HEK293 (cell line): Measurements from ENCODE around the gene ARPIN.

Source experiments
- CTCF ChIA-PET: fragments of 350-600 bp; formaldehyde crosslinking; extraction: SDS; loops from one replicate; lab custom pipeline; 2021; ENCODE audit warnings: antibody characterized with exemption; lab: Yijun Ruan, JAX
- POLR2A ChIA-PET: fragments of 300-600 bp; formaldehyde crosslinking; extraction: SDS; loops from one replicate; lab custom pipeline; 2020; ENCODE audit warnings: antibody characterized with exemption, inconsistent platforms; lab: Yijun Ruan, JAX
- H3K27ac ChIP-seq: fragments of 200-500 bp; sonication (Bioruptor generic); 2 replicates; pipeline ENCODE4 v1.5.1; 2014; ENCODE audit warnings: low read depth, low read length, control low read depth, inconsistent platforms; ENCODE audit errors: extremely low read depth
- H3K36me3 ChIP-seq, 2 experiments: fragments of 200-500 bp in 1 of 2; sonication (Bioruptor generic) in 1 of 2; 1 replicate in 1 of 2; 2 replicates in 1 of 2; pipeline ENCODE4 v1.5.1; 2014 to 2017; ENCODE audit warnings: inconsistent platforms in 2 of 2, low read length in 2 of 2; ENCODE audit not compliant: control insufficient read depth in 2 of 2, insufficient read depth in 1 of 2
- H3K4me1 ChIP-seq: fragments of 200-500 bp; sonication (Bioruptor generic); 2 replicates; pipeline ENCODE4 v1.5.1; 2014; ENCODE audit warnings: mild to moderate bottlenecking, low read length, inconsistent platforms; ENCODE audit not compliant: control insufficient read depth, insufficient read depth
- H3K4me3 ChIP-seq: 2 replicates; pipeline ENCODE4 v1.5.1; 2011; ENCODE audit warnings: low read depth, mild to moderate bottlenecking, control low read depth, low read length, moderate library complexity
- H3K9me3 ChIP-seq: fragments of 200-500 bp; sonication (Bioruptor generic); 2 replicates; pipeline ENCODE4 v1.5.1; 2014; ENCODE audit warnings: low read depth, low read length, inconsistent platforms; ENCODE audit not compliant: control insufficient read depth, insufficient read depth
- EGR2 ChIP-seq: fragments of 450-650 bp; formaldehyde crosslinking; IDR thresholded peaks from 2 replicates; pipeline ENCODE4 v1.5.1; 2016; ENCODE audit warnings: low read depth, missing biosample characterization, missing genetic modification characterization
- FEZF1 ChIP-seq: fragments of 450-650 bp; formaldehyde crosslinking; IDR thresholded peaks from 2 replicates; pipeline ENCODE4 v1.5.1; 2016; ENCODE audit warnings: missing biosample characterization, missing genetic modification characterization
- SCRT1 ChIP-seq: fragments of 450-650 bp; formaldehyde crosslinking; IDR thresholded peaks from 2 replicates; pipeline ENCODE4 v1.5.1; 2016; ENCODE audit warnings: missing biosample characterization, missing genetic modification characterization, borderline replicate concordance
- SETDB1 ChIP-seq: IDR thresholded peaks from one replicate; pipeline ENCODE4 v1.6.1; 2017; ENCODE audit warnings: mild to moderate bottlenecking, low read length, moderate library complexity, mixed read lengths; ENCODE audit not compliant: insufficient read length
- SP2 ChIP-seq: fragments of 450-650 bp; formaldehyde crosslinking; IDR thresholded peaks from 2 replicates; pipeline ENCODE4 v1.5.1; 2016; ENCODE audit warnings: missing biosample characterization, missing genetic modification characterization
- SP3 ChIP-seq: fragments of 450-650 bp; formaldehyde crosslinking; IDR thresholded peaks from 2 replicates; pipeline ENCODE4 v1.5.1; 2016; ENCODE audit warnings: missing biosample characterization, missing genetic modification characterization
- SP7 ChIP-seq: fragments of 450-650 bp; formaldehyde crosslinking; IDR thresholded peaks from 2 replicates; pipeline ENCODE4 v1.5.1; 2016; ENCODE audit warnings: missing biosample characterization, missing genetic modification characterization
- WT1 ChIP-seq: fragments of 450-650 bp; formaldehyde crosslinking; IDR thresholded peaks from 2 replicates; pipeline ENCODE4 v1.5.1; 2016; ENCODE audit warnings: missing biosample characterization, missing genetic modification characterization
- ZBTB20 ChIP-seq: fragments of 450-650 bp; formaldehyde crosslinking; IDR thresholded peaks from 2 replicates; pipeline ENCODE4 v1.5.1; 2016; ENCODE audit warnings: missing biosample characterization, missing genetic modification characterization
- ZBTB21 ChIP-seq: fragments of 450-650 bp; formaldehyde crosslinking; IDR thresholded peaks from 2 replicates; pipeline ENCODE4 v1.5.1; 2017; ENCODE audit warnings: missing biosample characterization, missing genetic modification characterization
- ZBTB48 ChIP-seq: fragments of 450-650 bp; formaldehyde crosslinking; IDR thresholded peaks from 2 replicates; pipeline ENCODE4 v1.5.1; 2016; ENCODE audit warnings: missing biosample characterization, missing genetic modification characterization
- ZNF138 ChIP-seq: fragments of 450-650 bp; formaldehyde crosslinking; IDR thresholded peaks from 2 replicates; pipeline ENCODE4 v1.5.1; 2016; ENCODE audit warnings: missing biosample characterization, missing genetic modification characterization, borderline replicate concordance
- ZNF157 ChIP-seq: fragments of 450-650 bp; formaldehyde crosslinking; IDR thresholded peaks from 2 replicates; pipeline ENCODE4 v1.5.1; 2016; ENCODE audit warnings: missing biosample characterization, missing genetic modification characterization
- ZNF2 ChIP-seq: fragments of 450-650 bp; formaldehyde crosslinking; IDR thresholded peaks from 2 replicates; pipeline ENCODE4 v1.5.1; 2016; ENCODE audit warnings: missing biosample characterization, missing genetic modification characterization
- ZNF23 ChIP-seq: fragments of 450-650 bp; formaldehyde crosslinking; IDR thresholded peaks from 2 replicates; pipeline ENCODE4 v1.5.1; 2016; ENCODE audit warnings: missing biosample characterization, missing genetic modification characterization, borderline replicate concordance
- ZNF529 ChIP-seq: fragments of 450-650 bp; formaldehyde crosslinking; IDR thresholded peaks from 2 replicates; pipeline ENCODE4 v1.5.1; 2017; ENCODE audit warnings: missing genetic modification characterization, missing biosample characterization; ENCODE audit not compliant: insufficient replicate concordance
- ZNF623 ChIP-seq: fragments of 450-650 bp; formaldehyde crosslinking; IDR thresholded peaks from 2 replicates; pipeline ENCODE4 v1.5.1; 2016; ENCODE audit warnings: missing biosample characterization, missing genetic modification characterization
- TF ChIP-seq, protein P1 (sequence below): fragments of 450-650 bp; formaldehyde crosslinking; IDR thresholded peaks from 2 replicates; pipeline ENCODE4 v1.5.1; 2016; ENCODE audit warnings: missing biosample characterization, missing genetic modification characterization
- TF ChIP-seq, protein P2 (sequence below): fragments of 450-650 bp; formaldehyde crosslinking; IDR thresholded peaks from 2 replicates; pipeline ENCODE4 v1.5.1; 2016; ENCODE audit warnings: missing biosample characterization, missing genetic modification characterization
- TF ChIP-seq, protein P3 (sequence below): fragments of 450-650 bp; formaldehyde crosslinking; IDR thresholded peaks from 2 replicates; pipeline ENCODE4 v1.5.1; 2017; ENCODE audit warnings: missing biosample characterization, missing genetic modification characterization

ARPIN gene

DNA sequence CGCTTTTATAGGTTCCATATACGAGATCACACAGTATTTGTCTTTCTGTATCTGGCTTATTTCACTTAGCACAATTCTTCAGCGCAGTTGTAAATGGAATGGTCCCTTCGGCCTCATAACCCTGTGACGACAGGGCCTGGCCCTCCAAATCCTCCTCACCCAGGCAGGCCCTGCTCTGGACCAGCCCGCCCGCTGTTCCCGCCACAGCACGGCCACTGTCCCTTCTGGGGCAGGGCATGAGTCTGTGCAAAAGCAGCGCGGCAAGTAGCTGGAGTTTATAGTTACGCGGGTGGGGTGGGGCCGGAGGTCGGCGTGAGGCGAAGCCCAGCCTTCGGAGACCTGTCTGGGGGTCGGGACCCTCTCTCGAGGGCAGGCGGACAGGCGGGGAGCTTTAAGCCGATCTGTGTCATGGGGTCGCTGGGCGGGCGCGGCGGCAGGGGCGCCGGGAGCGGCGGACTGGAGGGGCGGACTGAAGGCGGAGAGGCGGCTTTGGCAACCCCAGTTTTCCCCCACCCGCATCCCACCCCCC is 543 bp downstream of the ARPIN start (continued):
- no peak for TF ChIP-seq ZNF157 (tag by site-specific recombination)
- TF ChIP-seq ZNF529, result no peak
- TF ChIP-seq, protein P1, sequence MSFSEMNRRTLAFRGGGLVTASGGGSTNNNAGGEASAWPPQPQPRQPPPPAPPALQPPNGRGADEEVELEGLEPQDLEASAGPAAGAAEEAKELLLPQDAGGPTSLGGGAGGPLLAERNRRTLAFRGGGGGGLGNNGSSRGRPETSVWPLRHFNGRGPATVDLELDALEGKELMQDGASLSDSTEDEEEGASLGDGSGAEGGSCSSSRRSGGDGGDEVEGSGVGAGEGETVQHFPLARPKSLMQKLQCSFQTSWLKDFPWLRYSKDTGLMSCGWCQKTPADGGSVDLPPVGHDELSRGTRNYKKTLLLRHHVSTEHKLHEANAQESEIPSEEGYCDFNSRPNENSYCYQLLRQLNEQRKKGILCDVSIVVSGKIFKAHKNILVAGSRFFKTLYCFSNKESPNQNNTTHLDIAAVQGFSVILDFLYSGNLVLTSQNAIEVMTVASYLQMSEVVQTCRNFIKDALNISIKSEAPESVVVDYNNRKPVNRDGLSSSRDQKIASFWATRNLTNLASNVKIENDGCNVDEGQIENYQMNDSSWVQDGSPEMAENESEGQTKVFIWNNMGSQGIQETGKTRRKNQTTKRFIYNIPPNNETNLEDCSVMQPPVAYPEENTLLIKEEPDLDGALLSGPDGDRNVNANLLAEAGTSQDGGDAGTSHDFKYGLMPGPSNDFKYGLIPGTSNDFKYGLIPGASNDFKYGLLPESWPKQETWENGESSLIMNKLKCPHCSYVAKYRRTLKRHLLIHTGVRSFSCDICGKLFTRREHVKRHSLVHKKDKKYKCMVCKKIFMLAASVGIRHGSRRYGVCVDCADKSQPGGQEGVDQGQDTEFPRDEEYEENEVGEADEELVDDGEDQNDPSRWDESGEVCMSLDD, result no peak
- TF ChIP-seq, protein P2, sequence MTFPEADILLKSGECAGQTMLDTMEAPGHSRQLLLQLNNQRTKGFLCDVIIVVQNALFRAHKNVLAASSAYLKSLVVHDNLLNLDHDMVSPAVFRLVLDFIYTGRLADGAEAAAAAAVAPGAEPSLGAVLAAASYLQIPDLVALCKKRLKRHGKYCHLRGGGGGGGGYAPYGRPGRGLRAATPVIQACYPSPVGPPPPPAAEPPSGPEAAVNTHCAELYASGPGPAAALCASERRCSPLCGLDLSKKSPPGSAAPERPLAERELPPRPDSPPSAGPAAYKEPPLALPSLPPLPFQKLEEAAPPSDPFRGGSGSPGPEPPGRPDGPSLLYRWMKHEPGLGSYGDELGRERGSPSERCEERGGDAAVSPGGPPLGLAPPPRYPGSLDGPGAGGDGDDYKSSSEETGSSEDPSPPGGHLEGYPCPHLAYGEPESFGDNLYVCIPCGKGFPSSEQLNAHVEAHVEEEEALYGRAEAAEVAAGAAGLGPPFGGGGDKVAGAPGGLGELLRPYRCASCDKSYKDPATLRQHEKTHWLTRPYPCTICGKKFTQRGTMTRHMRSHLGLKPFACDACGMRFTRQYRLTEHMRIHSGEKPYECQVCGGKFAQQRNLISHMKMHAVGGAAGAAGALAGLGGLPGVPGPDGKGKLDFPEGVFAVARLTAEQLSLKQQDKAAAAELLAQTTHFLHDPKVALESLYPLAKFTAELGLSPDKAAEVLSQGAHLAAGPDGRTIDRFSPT (tag by site-specific recombination), result 0 out of 2 replicates have a peak, but pooled peaks have one; percentile 16
- TF ChIP-seq SP2 (tag by site-specific recombination), result peak; percentile 42; the same call in 1 of the 2 replicates
- TF ChIP-seq ZNF2 (tag by site-specific recombination), result peak; percentile 38; the same call in 1 of the 2 replicates
- TF ChIP-seq ZBTB48 (tag by site-specific recombination), result peak; percentile 19; the same call in 1 of the 2 replicates
- TF ChIP-seq FEZF1 (tag by site-specific recombination), result 0 out of 2 replicates have a peak, but pooled peaks have one; percentile 9
- 0 out of 2 replicates have a peak, but pooled peaks have one; percentile 43 for TF ChIP-seq ZBTB21 (tag by site-specific recombination)
- TF ChIP-seq SP3 (tag by site-specific recombination), result peak; percentile 59; the same call in 1 of the 2 replicates
- TF ChIP-seq SP7 (tag by site-specific recombination), result peak; percentile 43; the same call in 1 of the 2 replicates
- TF ChIP-seq, all 188 proteins: peak for 26

DNA sequence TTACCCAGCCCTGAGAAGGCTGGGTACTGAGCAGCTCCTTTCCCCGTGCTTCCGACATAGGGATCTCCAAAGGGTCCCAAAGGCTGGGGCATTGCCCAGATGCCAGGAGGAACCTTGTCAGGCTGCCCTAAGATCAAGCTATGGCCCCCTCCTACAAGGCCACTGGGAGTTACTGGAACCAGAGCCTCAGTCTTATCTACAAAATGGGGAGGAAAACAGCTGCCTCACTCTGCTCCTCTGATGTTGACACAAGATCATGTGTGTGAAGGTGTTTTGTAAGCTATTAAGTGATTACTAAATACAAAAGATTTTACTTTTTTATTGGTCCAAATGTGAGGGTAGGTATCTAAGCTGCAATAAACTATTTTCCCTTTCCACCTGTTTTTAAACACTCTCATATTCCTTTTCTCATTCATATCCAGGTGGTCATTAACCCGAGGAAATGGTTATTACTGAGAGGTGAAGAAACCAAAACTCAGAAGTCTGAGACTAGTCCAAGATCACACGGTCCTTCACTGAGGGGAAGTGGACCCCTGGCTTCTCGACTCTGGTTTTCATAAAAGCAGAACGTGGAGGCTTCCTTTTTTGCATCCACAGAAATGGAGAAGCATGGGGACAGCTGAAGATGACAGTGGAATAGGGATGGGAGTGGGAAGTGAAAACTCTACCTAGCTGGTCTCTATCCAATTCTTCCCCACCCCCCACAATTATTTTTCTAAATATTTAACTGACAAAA is 1.7 kb downstream of the ARPIN start:
- ChIA-PET CTCF (interaction anchor here (1.2 to 1.4 kb wide), 3 partner anchors 12 to 160 kb away, joined by 4 to 10 read pairs (median 5); no protein-coding TSS in a partner anchor), POLR2A (interaction anchor here (0.7 to 2.1 kb wide), 3 partner anchors 17 to 91 kb away, joined by 3 to 12 read pairs (median 4); partner anchors contain the start of genes AP3S2 and ZNF710)
- Histone ChIP-seq H3K4me1 (peaks cover 14% of the 10 kb centered on the region), H3K36me3 (peaks cover 11 to 33% of the 10 kb centered on the region in 2 experiments; a peak in 2 of 3 replicates), H3K27ac (no peak overlapping the region), H3K4me3 (no peak overlapping the region)
- TF ChIP-seq SCRT1 (no peak), WT1 (tag by site-specific recombination) (peak; percentile 51; the same call in 1 of the 2 replicates), SETDB1 (no peak), ZNF138 (tag by site-specific recombination) (no peak)
- TF ChIP-seq, all 188 proteins: peak for 1
- no peaks in the 10 kb centered on the region for H3K9me3 ChIP-seq

DNA sequence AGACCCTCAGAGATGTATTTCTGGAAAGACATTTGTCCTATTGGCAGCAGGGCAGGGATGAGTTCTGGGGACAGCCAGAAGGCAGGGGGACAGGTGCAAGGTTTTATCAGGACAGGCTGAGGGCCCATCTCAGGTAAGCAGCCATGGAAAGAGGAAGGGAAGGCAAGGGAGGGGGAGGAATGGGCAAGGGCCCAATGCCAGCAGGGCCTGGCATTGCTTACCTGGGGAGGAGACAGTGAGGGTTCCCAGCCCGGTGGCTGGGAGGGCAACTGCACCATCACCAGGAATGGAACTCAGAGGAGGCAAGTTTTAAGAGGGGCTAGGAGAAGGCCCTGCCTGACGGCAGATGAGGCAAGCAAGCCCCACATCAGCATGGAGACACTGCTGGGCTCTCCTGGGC is 3.1 kb downstream of the ARPIN start:
- Histone ChIP-seq H3K27ac (no peak overlapping the region), H3K36me3 (peaks cover 11 to 38% of the 10 kb centered on the region in 2 experiments; a peak in 2 of 3 replicates), H3K9me3 (no peaks in the 10 kb centered on the region), H3K4me3 (no peak overlapping the region), H3K4me1 (peaks cover 14% of the 10 kb centered on the region)
- ChIA-PET CTCF (interaction anchor here (0.7 kb wide), 2 partner anchors 35 to 92 kb away, joined by 3 to 5 read pairs; no protein-coding TSS in a partner anchor), POLR2A (interaction anchor here (2.1 kb wide), 1 partner anchor 16 kb away, joined by 12 read pairs; the partner anchor contains the start of gene AP3S2)
- TF ChIP-seq, protein P3, sequence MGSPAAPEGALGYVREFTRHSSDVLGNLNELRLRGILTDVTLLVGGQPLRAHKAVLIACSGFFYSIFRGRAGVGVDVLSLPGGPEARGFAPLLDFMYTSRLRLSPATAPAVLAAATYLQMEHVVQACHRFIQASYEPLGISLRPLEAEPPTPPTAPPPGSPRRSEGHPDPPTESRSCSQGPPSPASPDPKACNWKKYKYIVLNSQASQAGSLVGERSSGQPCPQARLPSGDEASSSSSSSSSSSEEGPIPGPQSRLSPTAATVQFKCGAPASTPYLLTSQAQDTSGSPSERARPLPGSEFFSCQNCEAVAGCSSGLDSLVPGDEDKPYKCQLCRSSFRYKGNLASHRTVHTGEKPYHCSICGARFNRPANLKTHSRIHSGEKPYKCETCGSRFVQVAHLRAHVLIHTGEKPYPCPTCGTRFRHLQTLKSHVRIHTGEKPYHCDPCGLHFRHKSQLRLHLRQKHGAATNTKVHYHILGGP (tag by site-specific recombination), result no peak
- no peak for TF ChIP-seq ZBTB20
- TF ChIP-seq ZNF623 (tag by site-specific recombination), result no peak
- TF ChIP-seq ZNF23 (tag by site-specific recombination), result no peak
- TF ChIP-seq EGR2 (tag by site-specific recombination), result no peak
